ENCODE data around the gene ABCC2.

GRCh38 chr10:99883523-99883922 is 101.1 kb downstream of the ABCC2 start:
- TF ChIP-seq CTCF (conservative IDR thresholded peaks at IDR 0.05; ENCODE audit: low read depth in 2 of 2) (no peak), EZH2phosphoT487 (IDR thresholded peaks at IDR 0.05; ENCODE audit: unreplicated experiment) (no peak)

All from GM23338 (cell line).